ENCODE results near the gene OVAAL.
"Not testable (repeated sequence)": the region's sequence is repeated elsewhere in the genome, so short reads cannot be mapped to it uniquely, and the experiment has no call there.

Gene OVAAL

GRCh38 chr1:180542113-180542837 is 16.5 kb upstream of the OVAAL start:
- no peak for DNase-seq

DNA sequence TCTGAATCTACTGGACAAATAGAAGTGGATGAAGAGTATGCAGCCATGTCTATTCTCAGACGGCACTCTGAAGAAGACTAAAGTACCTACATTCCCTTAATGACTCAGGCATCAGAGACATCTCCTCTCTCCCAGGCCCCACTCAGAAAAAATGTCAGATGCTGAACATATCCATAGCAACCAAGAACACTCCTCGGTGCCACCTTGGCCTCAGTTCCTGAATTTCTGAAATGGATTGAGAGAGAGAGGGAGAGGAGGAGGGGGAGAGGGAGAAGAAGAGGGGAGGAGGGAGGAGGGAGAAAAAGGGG is 16.0 kb upstream of the OVAAL start:
- DNase-seq = no peak

DNA sequence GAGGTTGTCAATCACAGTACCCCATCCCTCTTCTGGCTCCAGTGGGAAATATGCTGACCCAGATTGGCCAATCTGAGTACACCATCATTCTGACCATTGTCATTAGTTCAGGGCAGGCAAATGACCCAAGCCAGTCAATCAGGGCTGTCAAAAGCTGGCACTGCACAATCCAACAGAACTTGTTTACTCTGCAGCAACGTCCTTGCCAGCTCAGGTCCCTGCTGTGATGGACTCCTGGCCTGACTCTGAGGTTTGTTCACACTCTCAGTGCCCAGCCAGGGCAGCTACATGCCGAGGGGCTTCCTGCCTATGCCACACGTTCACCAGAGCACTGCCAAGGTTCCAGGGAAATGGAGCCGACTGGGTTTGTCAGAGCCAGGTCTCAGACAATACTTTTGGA is 14.7 kb upstream of the OVAAL start:
- no peak for DNase-seq

DNA sequence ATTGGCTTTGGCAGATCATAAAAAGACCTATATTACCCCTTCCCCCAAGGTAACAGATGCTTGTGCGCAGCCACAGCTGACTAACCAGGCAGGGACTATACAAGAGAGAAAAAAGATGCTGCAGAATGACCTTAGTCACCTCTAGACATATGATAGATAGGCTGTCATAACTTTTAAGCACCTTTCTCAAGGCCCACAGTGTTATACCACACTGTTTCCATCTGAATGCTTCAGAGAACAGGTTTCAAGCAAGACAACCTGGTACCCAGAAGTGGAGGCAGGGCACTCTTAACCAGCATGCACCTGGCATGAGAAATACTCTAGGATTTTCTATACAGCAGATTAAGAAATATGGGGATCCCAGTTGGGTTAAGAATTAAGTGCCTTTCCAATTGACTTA is 12.8 kb upstream of the OVAAL start:
- no peak for DNase-seq

GRCh38 chr1:180548686-180549317 is 10.0 kb upstream of the OVAAL start:
- no peak for DNase-seq

- DNase-seq = not testable (repeated sequence)
Observed at GRCh38 chr1:180549770-180550169, 9.0 kb upstream of the OVAAL start.

- DNase-seq = no peak
Observed at GRCh38 chr1:180550241-180550640, 8.5 kb upstream of the OVAAL start.

DNA sequence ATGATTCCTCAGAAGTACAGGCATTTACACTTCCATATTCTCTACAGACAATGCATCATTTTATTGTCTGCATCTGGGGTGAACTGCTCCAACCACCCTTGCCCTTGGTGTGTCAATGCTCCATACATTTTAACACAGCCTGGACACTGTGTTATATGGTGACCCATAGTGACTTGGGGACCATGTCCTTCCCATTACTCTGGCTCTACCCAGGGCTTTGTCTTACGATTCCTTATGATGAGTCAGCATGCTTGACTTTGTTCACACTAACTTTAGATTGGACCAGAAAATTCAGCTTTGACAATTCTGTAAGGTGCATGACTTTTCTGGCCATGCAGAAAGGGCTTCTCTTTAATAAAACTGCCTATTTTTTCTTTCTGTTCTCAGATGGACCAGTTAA is 6.8 kb upstream of the OVAAL start:
- no peak for DNase-seq

GRCh38 chr1:180553046-180553445 is 5.7 kb upstream of the OVAAL start:
- DNase-seq = not testable (repeated sequence)

- DNase-seq = no peak
Observed at GRCh38 chr1:180555411-180555810, 3.4 kb upstream of the OVAAL start.

DNA sequence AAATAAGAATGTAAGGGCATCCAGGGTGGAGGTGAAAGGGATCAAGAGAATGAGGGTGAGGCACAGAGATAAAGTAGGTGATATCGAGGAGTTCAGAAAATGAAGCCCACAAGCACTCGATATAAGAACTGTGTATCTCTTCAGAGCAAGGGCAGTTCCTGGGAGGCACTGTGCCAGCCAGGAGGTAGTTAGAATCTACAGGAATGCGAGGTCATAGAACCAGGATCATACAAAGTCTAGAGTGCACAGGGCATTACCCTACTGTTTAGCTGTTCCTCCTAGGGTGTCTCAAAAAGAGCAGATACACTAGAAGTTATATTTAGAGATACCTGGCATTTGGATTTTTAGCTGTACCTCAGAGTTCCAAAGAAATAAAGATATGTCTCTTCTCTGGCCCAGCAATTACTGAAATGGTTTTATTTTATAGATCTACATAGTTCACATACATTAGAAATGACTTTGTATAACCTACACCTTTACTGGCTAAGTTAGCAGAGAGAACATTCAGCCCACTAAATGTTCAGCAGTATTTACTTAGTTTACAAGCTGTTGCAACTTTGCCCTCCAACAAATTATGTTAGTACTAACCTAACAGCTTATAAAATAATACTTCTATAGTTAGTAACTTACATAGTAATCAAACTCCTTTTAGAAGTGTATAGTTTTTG is 1.6 kb downstream of the OVAAL start:
- no peak for DNase-seq

DNA sequence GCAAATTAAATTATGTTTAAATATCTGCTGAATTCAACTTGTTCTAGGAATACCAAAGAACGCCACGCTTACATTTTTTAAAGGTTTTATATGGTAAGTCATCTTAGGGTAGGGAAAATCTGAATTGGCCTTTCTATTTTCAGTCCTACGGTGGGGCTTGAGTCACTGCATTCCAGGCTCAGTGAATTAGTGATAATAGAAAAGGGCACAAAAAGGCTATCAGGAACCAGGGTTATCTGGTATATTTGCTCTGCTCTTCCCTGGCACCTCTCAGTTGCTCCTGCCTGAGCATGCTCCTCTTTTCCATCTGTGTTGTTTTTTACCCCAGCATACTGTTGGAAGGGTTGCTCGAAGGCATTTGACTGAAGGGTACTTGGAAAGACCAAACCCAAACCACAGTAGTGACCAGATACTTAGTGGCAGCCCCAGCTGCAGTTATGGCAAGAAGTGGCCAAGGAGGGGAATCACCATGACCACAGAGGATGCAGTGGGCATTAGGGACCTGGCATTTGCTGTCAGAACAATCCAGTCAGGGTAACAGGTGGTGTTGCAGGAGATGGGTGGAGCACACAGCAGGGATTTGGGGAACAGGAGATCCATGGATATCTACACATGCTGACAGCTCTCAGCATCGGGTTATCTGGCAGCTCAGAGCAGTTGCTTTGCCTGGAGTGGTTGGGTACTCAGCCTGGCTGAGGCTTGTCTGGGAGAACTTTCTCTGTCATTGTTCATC is 2.3 kb downstream of the OVAAL start:
- no peak for DNase-seq

- no peak for DNase-seq
Observed at GRCh38 chr1:180562640-180563025, 3.9 kb downstream of the OVAAL start.

DNA sequence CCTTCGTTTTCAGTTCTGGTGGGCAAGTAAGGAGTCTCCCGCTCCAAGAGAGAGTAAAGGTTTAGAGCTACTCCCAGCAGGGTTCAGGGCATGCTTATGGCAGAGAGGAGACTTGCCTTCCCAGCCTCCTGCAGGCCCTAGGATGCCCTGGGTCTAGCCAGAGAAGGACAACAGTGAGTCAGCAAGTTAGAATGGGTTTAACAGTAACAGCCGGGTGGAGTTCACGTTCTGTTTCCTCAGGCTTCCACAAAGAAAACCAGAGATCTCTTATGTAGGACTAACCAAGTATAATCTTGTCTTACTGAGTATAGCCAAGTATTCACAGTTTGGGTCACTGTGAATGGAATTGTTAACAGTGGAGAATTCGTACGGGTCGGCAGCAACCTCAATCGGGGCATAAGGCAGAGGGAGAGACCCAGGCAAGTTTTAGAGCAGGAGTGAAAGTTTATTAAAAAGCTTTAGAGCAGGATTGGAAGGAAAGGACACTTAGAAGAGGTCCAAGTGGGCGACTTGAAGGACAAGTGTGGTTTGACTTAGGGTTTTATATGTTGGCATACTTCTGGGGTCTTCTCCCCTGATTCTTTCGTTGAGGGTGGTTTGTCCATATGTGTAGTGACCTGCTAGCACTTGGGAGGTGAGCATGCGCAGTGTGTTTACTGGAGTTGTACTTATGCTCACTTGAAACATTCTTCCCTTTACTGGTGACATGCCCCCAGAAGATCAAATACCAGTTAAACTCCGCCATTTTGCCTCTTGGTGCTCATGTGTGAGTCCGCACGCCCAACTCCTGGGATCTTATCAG is 4.5 kb downstream of the OVAAL start:
- DNase-seq = no peak

GRCh38 chr1:180565121-180565871 is 6.5 kb downstream of the OVAAL start:
- no peak for DNase-seq

GRCh38 chr1:180566026-180566425 is 7.3 kb downstream of the OVAAL start:
- DNase-seq = no peak

DNA sequence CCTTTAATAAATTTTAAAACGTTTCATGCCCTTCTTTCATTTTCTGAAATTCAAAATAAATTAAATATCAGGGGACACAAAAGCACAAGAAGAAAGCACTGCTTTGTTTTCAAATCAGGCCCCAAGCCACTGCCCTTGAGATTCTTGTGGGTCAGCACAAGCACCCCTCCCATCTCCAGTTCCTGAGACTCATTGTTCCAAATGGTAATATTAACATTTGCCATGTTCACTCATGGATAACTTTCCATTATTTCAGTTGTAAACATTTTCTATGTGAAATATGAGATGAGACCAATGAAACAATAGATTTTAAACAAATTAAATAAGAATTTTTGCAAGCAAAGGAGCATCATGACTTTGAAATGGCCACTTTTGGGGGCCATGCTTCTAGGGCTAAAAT is 7.7 kb downstream of the OVAAL start:
- no peak for DNase-seq

- no peak for DNase-seq
Observed at GRCh38 chr1:180567654-180568053, 8.9 kb downstream of the OVAAL start.

DNA sequence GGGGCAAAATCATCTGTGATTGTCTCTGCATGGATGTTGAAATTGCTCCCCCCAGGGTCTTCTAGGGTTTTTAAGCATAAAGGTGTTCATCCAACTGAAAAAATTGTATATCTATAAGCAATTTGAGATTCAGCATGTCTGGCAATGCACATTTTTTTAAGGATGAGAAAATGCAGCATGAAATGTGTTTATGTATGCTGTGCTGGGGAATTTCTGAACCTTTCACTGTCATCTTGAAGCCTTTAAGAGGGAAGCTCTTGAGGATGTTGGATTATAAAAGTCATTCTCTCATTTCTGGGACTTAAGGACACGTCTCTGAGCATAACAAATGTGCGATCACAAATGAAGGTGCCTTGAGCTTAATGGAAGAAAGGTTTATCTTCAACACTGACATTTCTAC is 9.4 kb downstream of the OVAAL start:
- no peak for DNase-seq

DNA sequence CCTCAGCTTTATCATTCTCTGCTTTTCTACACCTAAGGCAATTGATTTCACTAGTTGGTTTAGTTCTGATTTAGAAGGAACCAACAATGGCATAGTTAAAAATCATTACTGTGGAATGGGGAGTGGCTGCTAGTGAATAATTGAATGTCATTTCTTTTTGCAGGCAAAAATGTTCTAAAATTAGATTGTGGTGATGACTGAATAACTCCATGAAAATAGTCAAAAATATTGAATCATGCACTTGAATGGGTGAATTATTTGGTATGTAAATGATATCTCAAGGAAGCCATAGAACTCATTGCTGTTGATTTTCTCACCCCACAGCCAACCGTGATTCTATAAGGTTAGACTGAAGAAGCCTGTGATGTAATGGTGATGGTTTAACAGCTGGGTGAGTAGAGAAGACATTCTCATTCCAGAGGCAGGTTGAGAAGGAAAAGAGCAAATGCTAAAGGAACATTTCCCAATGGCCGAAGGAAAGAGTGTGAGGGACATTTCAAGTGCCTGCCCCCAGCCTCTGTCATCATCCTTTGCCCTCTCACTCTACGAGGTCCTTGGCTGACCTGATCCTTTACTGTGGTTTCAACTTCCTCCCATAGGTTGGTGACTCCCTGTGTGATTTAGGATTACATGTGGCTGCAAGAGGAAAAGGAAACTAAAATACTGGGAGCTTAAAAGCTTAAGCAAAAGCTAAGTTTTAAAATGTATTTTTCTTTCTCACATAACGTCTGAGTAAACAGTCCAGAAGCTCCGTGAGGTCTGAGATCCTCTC is 12.5 kb downstream of the OVAAL start:
- DNase-seq = no peak
